HG02763 (cell line): Measurements from ENCODE around the gene VWA8.
"Not testable (repeated sequence)": the region's sequence is repeated elsewhere in the genome, so short reads cannot be mapped to it uniquely, and the experiment has no call there.

Experiments used
- ATAC-seq: cut with Tn5 transposase; IDR thresholded peaks from one replicate; pipeline ENCODE4 v1.9.1; 2021; ENCODE audit warnings: mild to moderate bottlenecking, moderate library complexity; ENCODE audit not compliant: unreplicated experiment

VWA8 gene

DNA sequence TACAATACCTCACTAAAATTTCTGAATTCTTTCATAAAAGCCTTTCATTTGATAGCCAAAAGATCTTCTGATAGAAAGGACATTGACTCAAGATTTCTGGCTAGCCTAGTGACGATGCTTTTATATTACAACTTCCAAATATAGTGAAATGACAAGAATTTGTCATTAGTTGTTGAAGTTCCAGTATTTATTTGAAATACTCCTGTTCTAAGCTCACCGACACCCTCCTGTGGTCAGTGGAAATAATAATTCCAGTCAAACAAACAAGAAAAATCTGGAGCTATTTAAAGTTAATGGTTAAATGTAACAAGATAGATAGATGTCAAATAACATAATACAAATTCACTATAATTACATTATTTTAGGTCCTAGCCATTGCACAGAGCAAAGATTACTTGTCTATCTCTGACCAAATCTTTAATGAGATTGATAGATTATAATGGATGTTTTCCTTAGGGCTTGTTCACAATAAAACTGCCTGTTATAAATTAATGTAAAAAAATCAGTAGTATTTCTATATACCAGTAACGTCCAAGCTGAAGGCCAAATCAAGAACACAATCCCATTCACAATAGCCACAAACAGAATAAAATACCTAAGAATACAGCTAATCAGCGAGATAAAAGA lies 308.1 kb downstream of the VWA8 start:
- no peak for ATAC-seq

GRCh38 chr13:41651413-41652058 lies 309.4 kb downstream of the VWA8 start:
- no peak for ATAC-seq

- no peak for ATAC-seq
These were observed 310.2 kb downstream of the VWA8 start for GRCh38 chr13:41650706-41651105.

- no peak for ATAC-seq
These were observed 311.2 kb downstream of the VWA8 start for GRCh38 chr13:41649659-41650058.

DNA sequence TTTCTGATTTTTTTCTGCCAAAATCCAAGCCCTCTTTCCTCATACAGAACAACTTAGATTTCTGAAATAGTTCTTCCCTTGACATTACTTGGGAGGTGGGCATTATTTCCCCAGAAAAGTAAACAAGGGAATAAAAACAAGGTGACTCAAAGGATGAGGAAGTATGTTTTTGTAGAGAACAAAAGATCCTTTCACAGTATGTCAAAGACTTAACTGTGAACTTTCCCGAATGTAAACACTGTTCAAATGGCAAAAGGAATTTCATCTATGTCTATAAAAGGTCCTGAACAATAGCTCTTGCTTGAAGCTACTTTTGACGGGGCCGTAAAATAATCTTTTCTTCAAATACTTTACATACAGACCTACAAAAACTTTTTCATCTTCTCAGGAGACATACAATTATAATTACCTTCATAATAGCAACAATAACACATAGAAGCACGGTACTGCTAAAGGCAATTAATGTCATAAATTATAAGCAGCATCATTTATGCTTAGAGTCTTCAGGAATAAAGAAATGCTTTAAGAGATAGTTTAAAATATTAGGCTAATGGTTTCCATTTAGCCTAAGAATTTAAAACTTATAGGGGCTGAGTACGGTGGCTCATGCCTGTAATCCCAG lies 312.5 kb downstream of the VWA8 start:
- no peak for ATAC-seq

- ATAC-seq = not testable (repeated sequence)
These were observed 313.1 kb downstream of the VWA8 start for GRCh38 chr13:41647699-41648313.

DNA sequence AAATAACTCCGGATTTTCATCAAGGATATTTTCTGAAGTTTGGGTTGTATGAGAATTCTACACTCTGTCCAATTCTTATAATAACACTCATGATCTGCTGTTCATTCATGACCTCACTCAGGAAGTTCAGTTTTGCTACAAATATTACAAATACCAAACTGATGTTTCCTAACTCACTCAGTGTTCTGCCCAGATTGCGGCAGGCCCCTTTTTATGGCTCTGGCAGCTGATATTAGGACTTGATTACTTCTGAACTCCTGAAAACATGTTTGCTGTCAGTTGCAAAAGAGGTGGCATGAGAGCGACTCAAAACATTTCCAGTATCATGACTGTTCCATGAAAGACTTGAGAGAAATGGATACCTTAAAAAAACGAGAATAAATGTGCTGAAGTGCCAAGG lies 315.6 kb downstream of the VWA8 start:
- ATAC-seq = no peak

- ATAC-seq = no peak
These were observed 316.2 kb downstream of the VWA8 start for GRCh38 chr13:41644742-41645141.

- no peak for ATAC-seq
These were observed 317.4 kb downstream of the VWA8 start for GRCh38 chr13:41643507-41643906.

DNA sequence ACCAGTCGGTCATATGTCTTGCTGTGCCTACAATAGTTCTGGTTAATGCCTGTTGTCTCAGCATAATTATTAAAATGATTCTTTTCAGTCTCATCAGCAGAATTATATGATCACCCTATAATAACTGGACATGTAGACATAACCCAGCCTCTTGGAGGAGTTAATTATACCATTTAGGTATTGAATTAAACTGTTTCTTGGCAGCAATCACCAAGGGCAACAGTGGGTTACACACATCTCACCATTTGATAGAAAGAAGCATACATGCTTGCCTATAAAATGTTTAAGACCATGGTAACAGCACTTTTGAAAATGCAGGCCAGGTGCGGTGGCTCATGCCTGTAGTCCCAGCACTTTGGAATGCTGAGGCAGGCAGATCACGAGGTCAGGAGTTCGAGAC lies 318.9 kb downstream of the VWA8 start:
- no peak for ATAC-seq

- no peak for ATAC-seq
These were observed 319.5 kb downstream of the VWA8 start for GRCh38 chr13:41641429-41641828.

- ATAC-seq = no peak
These were observed 320.7 kb downstream of the VWA8 start for GRCh38 chr13:41639955-41640780.

GRCh38 chr13:41639237-41639904 lies 321.5 kb downstream of the VWA8 start:
- no peak for ATAC-seq

DNA sequence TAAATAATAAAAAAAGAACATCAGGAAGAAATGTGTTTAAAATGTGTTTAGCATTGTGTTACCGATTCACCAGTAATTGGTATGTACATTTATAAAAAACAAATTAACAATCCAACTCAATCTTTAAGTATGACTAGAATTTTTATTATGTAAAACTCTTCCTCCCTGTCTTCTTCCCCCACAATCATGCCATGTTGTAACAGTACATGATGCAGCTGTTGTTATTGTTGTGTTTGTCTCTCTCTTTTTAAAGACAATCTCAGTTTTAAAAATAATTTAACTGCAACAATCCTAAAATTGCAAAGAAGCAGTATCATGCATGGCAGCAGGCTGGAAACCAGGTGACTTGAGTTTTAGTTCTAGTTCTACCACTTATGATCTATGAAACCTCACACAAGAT lies 323.3 kb downstream of the VWA8 start:
- no peak for ATAC-seq

GRCh38 chr13:41637032-41637431 lies 323.9 kb downstream of the VWA8 start:
- ATAC-seq = not testable (repeated sequence)

DNA sequence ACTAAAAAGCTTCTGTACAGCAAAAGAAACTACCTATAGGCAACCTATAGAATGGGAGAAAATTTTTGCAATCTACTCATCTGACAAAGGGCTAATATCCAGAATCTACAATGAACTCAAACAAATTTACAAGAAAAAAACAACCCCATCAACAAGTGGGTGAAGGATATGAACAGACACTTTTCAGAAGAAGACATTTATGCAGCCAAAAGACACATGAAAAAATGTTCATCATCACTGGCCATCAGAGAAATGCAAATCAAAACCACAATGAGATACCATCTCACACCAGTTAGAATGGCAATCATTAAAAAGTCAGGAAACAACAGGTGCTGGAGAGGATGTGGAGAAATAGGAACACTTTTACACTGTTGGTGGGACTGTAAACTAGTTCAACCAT lies 324.3 kb downstream of the VWA8 start:
- not testable (repeated sequence) for ATAC-seq

DNA sequence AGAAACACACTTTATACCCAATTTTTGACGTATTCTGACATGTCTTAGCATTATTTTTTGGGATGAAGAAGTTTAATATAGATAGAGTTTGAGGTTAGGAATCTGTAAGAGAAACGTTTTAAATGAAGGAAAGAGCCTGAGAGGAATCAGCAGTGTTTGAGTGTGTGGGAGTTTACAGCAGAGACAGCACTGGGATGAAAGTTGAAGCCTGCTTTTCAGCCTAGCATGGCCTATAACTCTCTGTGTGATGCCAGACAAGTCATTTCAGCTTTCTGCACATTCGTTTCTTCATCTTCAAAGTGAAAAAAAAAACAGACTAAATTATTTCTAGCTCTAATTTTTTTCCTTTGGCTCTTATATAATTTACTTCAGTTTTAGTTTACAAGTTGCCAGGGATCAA lies 326.5 kb downstream of the VWA8 start:
- no peak for ATAC-seq

DNA sequence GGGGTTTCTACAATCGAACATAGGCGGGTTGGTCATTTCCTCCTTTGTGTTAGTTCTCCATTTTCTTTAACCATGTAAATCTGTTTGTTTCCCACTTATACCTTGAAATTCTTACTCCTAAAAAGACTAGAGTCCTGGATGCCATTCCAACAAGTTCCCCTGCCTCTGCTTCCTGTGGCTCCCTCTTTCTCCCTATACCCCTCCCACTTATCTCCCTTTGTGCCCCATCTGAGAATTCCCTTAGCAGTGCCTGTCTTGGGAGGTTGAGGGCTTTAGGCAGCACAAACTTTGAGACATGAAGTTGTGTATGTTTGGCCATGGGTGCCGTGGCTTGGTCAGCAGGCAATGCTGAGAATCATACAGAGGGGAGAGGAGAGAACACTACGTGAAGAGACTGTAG lies 327.1 kb downstream of the VWA8 start:
- no peak for ATAC-seq

DNA sequence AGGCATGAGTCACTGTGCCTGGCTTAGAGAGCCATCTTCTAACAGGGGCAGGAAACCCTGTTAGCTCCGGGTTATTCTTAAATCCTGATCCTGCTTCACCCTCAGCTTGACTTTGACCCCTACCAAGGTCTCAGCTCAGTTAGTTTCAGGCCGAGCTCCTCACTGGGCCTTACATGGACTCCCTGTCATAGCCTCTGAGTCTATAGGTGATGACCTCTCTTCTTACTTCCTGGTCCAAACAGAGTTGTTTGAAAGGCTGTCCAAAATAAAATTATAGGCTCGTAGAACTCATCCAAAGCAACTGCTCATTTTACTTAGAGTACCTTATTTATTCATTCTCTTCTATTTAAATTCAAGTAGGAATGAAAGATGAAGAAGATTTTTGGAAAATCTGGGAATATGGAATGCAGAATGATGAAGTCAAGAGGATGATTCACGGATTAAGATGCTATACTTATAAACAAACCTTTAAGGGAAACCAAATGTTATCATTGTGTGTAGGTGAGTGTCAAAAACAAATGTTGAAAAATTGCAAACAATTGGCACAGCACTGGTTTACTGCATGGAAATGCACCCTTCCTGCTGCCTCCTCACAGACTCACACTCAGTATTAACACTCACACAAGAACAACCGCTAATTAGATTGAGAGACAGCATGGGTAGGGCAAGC lies 329.5 kb downstream of the VWA8 start:
- ATAC-seq = no peak

- no peak for ATAC-seq
These were observed 333.5 kb downstream of the VWA8 start for GRCh38 chr13:41627425-41627824.
